Mesenchymal stem cell (in vitro differentiated cells and primary cell): ENCODE data around the gene PRR7.

Experiments
- DNase-seq: peaks from one replicate; pipeline ENCODE4 v3.0.0-alpha.2; 2013
- H2AFZ ChIP-seq: one replicate; pipeline ENCODE4 v1.6.1; 2013; ENCODE audit warnings: low read depth, mild to moderate bottlenecking, control low read depth, inconsistent platforms, low read length, moderate library complexity
- H2AK5ac ChIP-seq: 2 replicates; pipeline ENCODE4 v1.6.1; 2013; ENCODE audit warnings: low read length, moderate library complexity, mild to moderate bottlenecking, inconsistent platforms; ENCODE audit not compliant: severe bottlenecking
- H2BK120ac ChIP-seq: one replicate; pipeline ENCODE4 v1.6.1; 2013; ENCODE audit warnings: low read depth, mild to moderate bottlenecking, inconsistent platforms, low read length, moderate library complexity
- H2BK12ac ChIP-seq, 2 experiments: one replicate each; pipeline ENCODE4 v1.6.1; 2013; ENCODE audit warnings: inconsistent platforms in 2 of 2, low read length in 2 of 2, mild to moderate bottlenecking in 2 of 2, moderate library complexity in 2 of 2, control low read depth in 1 of 2
- H2BK15ac ChIP-seq: one replicate; pipeline ENCODE4 v1.6.1; 2013; ENCODE audit warnings: mild to moderate bottlenecking, low read depth, inconsistent platforms; ENCODE audit not compliant: poor library complexity, severe bottlenecking
- H2BK5ac ChIP-seq: 2 replicates; pipeline ENCODE4 v1.6.1; 2013; ENCODE audit warnings: low read depth, mild to moderate bottlenecking, low read length, control low read depth, inconsistent platforms; ENCODE audit not compliant: poor library complexity, severe bottlenecking
- H3K14ac ChIP-seq, 2 experiments: one replicate each; pipeline ENCODE4 v1.6.1; 2013; ENCODE audit warnings: inconsistent platforms in 2 of 2, low read length in 2 of 2, control low read depth in 1 of 2, mild to moderate bottlenecking in 1 of 2, moderate library complexity in 1 of 2
- H3K18ac ChIP-seq, 2 experiments: one replicate each; pipeline ENCODE4 v1.6.1; 2013; ENCODE audit warnings: inconsistent platforms in 2 of 2, low read length in 2 of 2, control low read depth in 1 of 2, low read depth in 1 of 2, mild to moderate bottlenecking in 1 of 2
- H3K23ac ChIP-seq, 2 experiments: one replicate each; pipeline ENCODE4 v1.6.1; 2013; ENCODE audit warnings: inconsistent platforms in 2 of 2, low read length in 2 of 2, mild to moderate bottlenecking in 2 of 2, moderate library complexity in 2 of 2, control low read depth in 1 of 2
- H3K27ac ChIP-seq: 2 replicates; pipeline ENCODE4 v1.5.1; 2013; ENCODE audit warnings: mild to moderate bottlenecking, moderate library complexity, low read length, control low read depth, inconsistent platforms; ENCODE audit not compliant: poor library complexity, severe bottlenecking
- H3K27me3 ChIP-seq, 2 experiments: 2 replicates each; pipeline versions ENCODE4 v1.6.1 to v1.7.0; 2013; ENCODE audit warnings: low read length in 2 of 2, mild to moderate bottlenecking in 2 of 2, moderate library complexity in 2 of 2, control low read depth in 1 of 2, inconsistent platforms in 1 of 2; ENCODE audit not compliant: control insufficient read depth in 1 of 2, insufficient read depth in 1 of 2
- H3K36me3 ChIP-seq, 2 experiments: 2 replicates each; pipeline versions ENCODE4 v1.6.1 to v1.7.0; 2013; ENCODE audit warnings: low read length in 2 of 2, control low read depth in 1 of 2, inconsistent platforms in 1 of 2, low read depth in 1 of 2, mild to moderate bottlenecking in 1 of 2; ENCODE audit not compliant: insufficient read depth in 2 of 2, control insufficient read depth in 1 of 2
- H3K4ac ChIP-seq, 2 experiments: one replicate each; pipeline ENCODE4 v1.6.1; 2013; ENCODE audit warnings: inconsistent platforms in 2 of 2, low read length in 2 of 2, mild to moderate bottlenecking in 2 of 2, moderate library complexity in 2 of 2, control low read depth in 1 of 2, low read depth in 1 of 2
- H3K4me1 ChIP-seq: 2 replicates; pipeline ENCODE4 v1.6.1; 2013; ENCODE audit warnings: low read depth, low read length, control low read depth; ENCODE audit not compliant: control insufficient read depth, insufficient read depth
- H3K4me2 ChIP-seq: 2 replicates; pipeline ENCODE4 v1.6.1; 2013; ENCODE audit warnings: low read length, mild to moderate bottlenecking, inconsistent platforms; ENCODE audit not compliant: poor library complexity, severe bottlenecking
- H3K4me3 ChIP-seq, 2 experiments: 2 replicates each; pipeline versions ENCODE4 v1.5.1 to v1.7.0; 2013; ENCODE audit warnings: low read length in 2 of 2, mild to moderate bottlenecking in 2 of 2, control low read depth in 1 of 2, low read depth in 1 of 2; ENCODE audit not compliant: insufficient read depth in 1 of 2
- H3K79me1 ChIP-seq: replicated peaks from 2 replicates; pipeline ENCODE4 v1.6.1; 2013; ENCODE audit warnings: mild to moderate bottlenecking, control low read depth, low read length, inconsistent platforms; ENCODE audit not compliant: poor library complexity, severe bottlenecking
- H3K9ac ChIP-seq: 2 replicates; pipeline ENCODE4 v1.7.0; 2013; ENCODE audit warnings: mild to moderate bottlenecking, low read length, moderate library complexity
- H3K9me3 ChIP-seq: 2 replicates; pipeline ENCODE4 v1.7.0; 2013; ENCODE audit warnings: mild to moderate bottlenecking, low read length; ENCODE audit not compliant: control insufficient read depth
- H4K8ac ChIP-seq: one replicate; pipeline ENCODE4 v1.6.1; 2013; ENCODE audit warnings: inconsistent platforms, mild to moderate bottlenecking, low read length, moderate library complexity
- H4K91ac ChIP-seq: one replicate; pipeline ENCODE4 v1.6.1; 2013; ENCODE audit warnings: mild to moderate bottlenecking, low read length, inconsistent platforms
- WGBS: methylation state at CpG from one replicate; pipeline ENCODE4 v1.1.7; 2013; ENCODE audit warnings: mixed read lengths; 5-methylcytosine and 5-hydroxymethylcytosine counted together

PRR7 gene

GRCh38 chr5:177404641-177405179, 41.9 kb upstream of the PRR7 start:
- Histone ChIP-seq H2BK15ac (peak overlapping the region; percentile 94), H3K4ac (peak overlapping the region in 1 of 2 experiments; percentile 79), H4K8ac (peak overlapping the region; percentile 99), H2BK5ac (no peak overlapping the region), H3K27ac (no peak overlapping the region), H3K14ac (no peak overlapping the region), H3K9ac (peak overlapping the region; percentile 68), H3K4me2 (peak overlapping the region; percentile 100), H3K4me1 (peaks cover 28% of the 10 kb centered on the region), H3K27me3 (peaks cover 0 to 85% of the 10 kb centered on the region in 2 experiments), H3K18ac (peak overlapping the region; percentile 46 to 90), H3K36me3 (peaks cover 0 to 3% of the 10 kb centered on the region in 2 experiments), H3K23ac (no peak overlapping the region), H3K79me1 (no peaks in the 10 kb centered on the region), H2BK12ac (peak overlapping the region in 1 of 2 experiments; percentile 35), H3K9me3 (no peaks in the 10 kb centered on the region), H3K4me3 (peak overlapping the region; percentile 66 to 80), H2AK5ac (no peak overlapping the region), H2AFZ (peak overlapping the region; percentile 83), H4K91ac (peak overlapping the region; percentile 73), H2BK120ac (no peak overlapping the region)
- WGBS: 56% methylated on average over 14 of the region's 16 CpGs
- no peak for DNase-seq

- Histone ChIP-seq H2BK5ac (no peak overlapping the region), H3K27me3 (peaks cover 0 to 79% of the 10 kb centered on the region in 2 experiments), H3K4ac (no peak overlapping the region), H3K23ac (no peak overlapping the region), H3K18ac (no peak overlapping the region), H2BK120ac (no peak overlapping the region), H3K36me3 (peaks cover 0 to 3% of the 10 kb centered on the region in 2 experiments), H3K4me2 (no peak overlapping the region), H3K4me3 (no peak overlapping the region), H3K79me1 (no peaks in the 10 kb centered on the region), H2BK12ac (no peak overlapping the region), H3K27ac (no peak overlapping the region), H2BK15ac (peak overlapping the region; percentile 0), H2AFZ (no peak overlapping the region), H3K9me3 (no peaks in the 10 kb centered on the region), H3K9ac (no peak overlapping the region), H2AK5ac (no peak overlapping the region), H4K91ac (peak overlapping the region; percentile 66), H4K8ac (no peak overlapping the region), H3K4me1 (peaks cover 27% of the 10 kb centered on the region), H3K14ac (no peak overlapping the region)
- no peak for DNase-seq
- 100% methylated on average over 1 of the region's 2 CpGs for WGBS
Measured at GRCh38 chr5:177405312-177405711, 41.3 kb upstream of the PRR7 start.

GRCh38 chr5:177405805-177406204, 40.8 kb upstream of the PRR7 start:
- DNase-seq: no peak
- Histone ChIP-seq H2BK120ac (no peak overlapping the region), H4K91ac (no peak overlapping the region), H3K14ac (no peak overlapping the region), H3K18ac (no peak overlapping the region), H3K9me3 (no peaks in the 10 kb centered on the region), H3K79me1 (no peaks in the 10 kb centered on the region), H2AK5ac (peak overlapping the region; percentile 17), H3K27me3 (peaks cover 0 to 76% of the 10 kb centered on the region in 2 experiments), H3K4ac (no peak overlapping the region), H3K23ac (no peak overlapping the region), H2BK15ac (no peak overlapping the region), H3K27ac (no peak overlapping the region), H3K36me3 (peaks cover 0 to 3% of the 10 kb centered on the region in 2 experiments), H3K4me3 (no peak overlapping the region), H2AFZ (no peak overlapping the region), H2BK5ac (no peak overlapping the region), H3K4me1 (peaks cover 26% of the 10 kb centered on the region), H3K9ac (no peak overlapping the region), H4K8ac (no peak overlapping the region), H3K4me2 (no peak overlapping the region), H2BK12ac (no peak overlapping the region)
- 96% methylated on average over 5 of the region's 5 CpGs for WGBS

GRCh38 chr5:177409043-177409801, 37.4 kb upstream of the PRR7 start, which contains the start of gene F12:
TSS of gene F12 (minus strand) at chr5:177409564. CDS start at chr5:177409527, 37 bp downstream.
- no peak within 1 kb of the TSS for H2BK15ac ChIP-seq
- no peaks in the 10 kb centered on the region for H3K79me1 ChIP-seq
- H3K36me3 ChIP-seq: no peaks in the 10 kb centered on the region
- H2BK120ac ChIP-seq: no peak within 1 kb of the TSS
- no peak within 1 kb of the TSS for H3K14ac ChIP-seq
- peaks cover 7% of the 10 kb centered on the region for H3K4me1 ChIP-seq
- no peak within 1 kb of the TSS for H2BK5ac ChIP-seq
- H3K18ac ChIP-seq: no peak within 1 kb of the TSS
- H2AFZ ChIP-seq: no peak within 1 kb of the TSS
- H3K4me3 ChIP-seq: no peak within 1 kb of the TSS
- DNase-seq: no peak
- no peak within 1 kb of the TSS for H2AK5ac ChIP-seq
- H3K23ac ChIP-seq: no peak within 1 kb of the TSS
- H3K27ac ChIP-seq: no peak within 1 kb of the TSS
- no peak within 1 kb of the TSS for H4K91ac ChIP-seq
- no peaks in the 10 kb centered on the region for H3K9me3 ChIP-seq
- H2BK12ac ChIP-seq: no peak within 1 kb of the TSS
- H3K4me2 ChIP-seq: no peak within 1 kb of the TSS
- H3K27me3 ChIP-seq: peaks cover 0 to 64% of the 10 kb centered on the region in 2 experiments
- H3K9ac ChIP-seq: no peak within 1 kb of the TSS
- WGBS: 92% methylated on average over 9 of the region's 9 CpGs
- H3K4ac ChIP-seq: no peak within 1 kb of the TSS
- H4K8ac ChIP-seq: no peak within 1 kb of the TSS
